ENCODE measurements around the gene KDM5A. TPM values are rescaled to one million over a fixed set of nuclear protein-coding genes. Genes with fewer than 3 reads are reported as not detected.

Gene KDM5A
- total and polyA plus RNA-seq, 2 donors (not counting 3 experiments of a cell fraction or from before 2014, with no cell fraction given): 12.6 to 61.0 TPM

DNA sequence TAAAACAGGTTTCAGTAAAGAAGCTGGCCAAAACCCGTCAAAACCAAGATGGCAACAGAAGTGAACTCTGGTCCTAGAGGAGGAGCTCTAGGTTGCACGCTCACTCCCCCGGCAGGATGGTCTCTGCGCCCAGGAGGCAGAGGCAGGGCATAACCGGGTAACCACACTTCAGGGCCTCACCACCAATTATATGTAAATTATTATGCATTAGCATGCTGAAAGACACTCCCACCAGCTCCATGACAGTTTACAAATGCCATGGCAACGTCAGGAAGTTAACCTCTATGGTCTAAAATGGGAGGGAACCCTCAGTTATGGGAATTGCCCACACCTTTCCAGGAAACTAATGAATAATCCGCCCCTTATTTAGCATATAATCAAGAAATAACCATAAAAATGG lies 155.1 kb downstream of the KDM5A start:
- no peaks in the 10 kb centered on the region for H3K9me1 ChIP-seq (replicated peaks; ENCODE audit: control insufficient read depth, extremely low read depth, insufficient read depth, low read length)
- intact Hi-C loops (cut with micrococcal nuclease) (no loop called here), dilution Hi-C loops (cut with MboI; ENCODE audit: extremely low pct_ligation_motif_present, low sequenced_read_pairs) (no loop called here)
- H3K27me3 ChIP-seq (ENCODE audit: control insufficient read depth in 2 of 2, insufficient read depth in 2 of 2, low read length in 2 of 2): peaks cover 0 to 3% of the 10 kb centered on the region in 2 experiments
- no peak overlapping the region for H3K9ac ChIP-seq (replicated peaks; ENCODE audit: extremely low read depth, insufficient read depth, low read length)
- H4K20me1 ChIP-seq (replicated peaks; ENCODE audit: control insufficient read depth, extremely low read depth, insufficient read depth, low read length): no peaks in the 10 kb centered on the region
- DNase-seq (ENCODE audit: low read depth, low spot score) (no peak), FAIRE-seq (no peak)
- TF ChIP-seq MYC (IDR thresholded peaks at IDR 0.05; ENCODE audit: low read depth, low read length) (no peak), POLR2A (IDR thresholded peaks at IDR 0.05; ENCODE audit: low read depth, low read length) (no peak), JUN (IDR thresholded peaks at IDR 0.05; ENCODE audit: borderline replicate concordance, insufficient read depth, insufficient read length, low read depth) (no peak), EZH2 (IDR thresholded peaks at IDR 0.05; ENCODE audit: borderline replicate concordance, low read depth, low read length, severe bottlenecking) (no peak), FOS (IDR thresholded peaks at IDR 0.05; ENCODE audit: borderline replicate concordance, insufficient read depth, low read length) (no peak), POLR2AphosphoS5 (IDR thresholded peaks at IDR 0.05; ENCODE audit: insufficient read depth, low read depth, low read length) (no peak), GATA2 (IDR thresholded peaks at IDR 0.05; ENCODE audit: insufficient read depth, insufficient read length, low read depth, low read length) (no peak)
- TF ChIP-seq, protein P1, sequence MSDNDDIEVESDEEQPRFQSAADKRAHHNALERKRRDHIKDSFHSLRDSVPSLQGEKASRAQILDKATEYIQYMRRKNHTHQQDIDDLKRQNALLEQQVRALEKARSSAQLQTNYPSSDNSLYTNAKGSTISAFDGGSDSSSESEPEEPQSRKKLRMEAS (IDR thresholded peaks at IDR 0.05; ENCODE audit: insufficient read depth, insufficient read length): no peak
- TF ChIP-seq, protein P2, sequence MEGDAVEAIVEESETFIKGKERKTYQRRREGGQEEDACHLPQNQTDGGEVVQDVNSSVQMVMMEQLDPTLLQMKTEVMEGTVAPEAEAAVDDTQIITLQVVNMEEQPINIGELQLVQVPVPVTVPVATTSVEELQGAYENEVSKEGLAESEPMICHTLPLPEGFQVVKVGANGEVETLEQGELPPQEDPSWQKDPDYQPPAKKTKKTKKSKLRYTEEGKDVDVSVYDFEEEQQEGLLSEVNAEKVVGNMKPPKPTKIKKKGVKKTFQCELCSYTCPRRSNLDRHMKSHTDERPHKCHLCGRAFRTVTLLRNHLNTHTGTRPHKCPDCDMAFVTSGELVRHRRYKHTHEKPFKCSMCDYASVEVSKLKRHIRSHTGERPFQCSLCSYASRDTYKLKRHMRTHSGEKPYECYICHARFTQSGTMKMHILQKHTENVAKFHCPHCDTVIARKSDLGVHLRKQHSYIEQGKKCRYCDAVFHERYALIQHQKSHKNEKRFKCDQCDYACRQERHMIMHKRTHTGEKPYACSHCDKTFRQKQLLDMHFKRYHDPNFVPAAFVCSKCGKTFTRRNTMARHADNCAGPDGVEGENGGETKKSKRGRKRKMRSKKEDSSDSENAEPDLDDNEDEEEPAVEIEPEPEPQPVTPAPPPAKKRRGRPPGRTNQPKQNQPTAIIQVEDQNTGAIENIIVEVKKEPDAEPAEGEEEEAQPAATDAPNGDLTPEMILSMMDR (IDR thresholded peaks at IDR 0.05; ENCODE audit: extremely low read depth in 1 of 2, insufficient read depth in 1 of 2, low read depth in 1 of 2, low read length in 2 of 2): no peak
- H3K9me3 ChIP-seq (replicated peaks; ENCODE audit: control insufficient read depth, insufficient read depth, low read length): no peaks in the 10 kb centered on the region
- POLR2A ChIA-PET: no interaction called here
- no TSS peak for BruUV-seq (replicated peaks)
- H3K36me3 ChIP-seq (ENCODE audit: control insufficient read depth in 2 of 2, extremely low read depth in 1 of 2, insufficient read depth in 2 of 2, low read length in 2 of 2): no peaks in the 10 kb centered on the region
- no peak overlapping the region for H3K27ac ChIP-seq (ENCODE audit: insufficient read depth, low read depth, low read length)
- CTCF ChIA-PET: interaction anchor here (0.7 kb wide), 1 partner anchor 13 kb away, joined by 3 read pairs; no protein-coding TSS in a partner anchor
- H3K4me1 ChIP-seq (ENCODE audit: control insufficient read depth, extremely low read depth, insufficient read depth, low read length): no peaks in the 10 kb centered on the region
- H3K4me2 ChIP-seq (ENCODE audit: insufficient read depth, low read length): no peak overlapping the region
- H2AFZ ChIP-seq (ENCODE audit: low read depth, low read length): no peak overlapping the region
- no peak overlapping the region for H3K4me3 ChIP-seq (replicated peaks in 1 of 3; ENCODE audit: insufficient read depth in 1 of 3, low read depth in 1 of 3, low read length in 3 of 3)
- H3K79me2 ChIP-seq (ENCODE audit: control insufficient read depth, insufficient read depth, low read length): no peaks in the 10 kb centered on the region

Measured in endothelial cell of umbilical vein (primary cell).